ENCODE measurements around the gene NMRK1.

DNA sequence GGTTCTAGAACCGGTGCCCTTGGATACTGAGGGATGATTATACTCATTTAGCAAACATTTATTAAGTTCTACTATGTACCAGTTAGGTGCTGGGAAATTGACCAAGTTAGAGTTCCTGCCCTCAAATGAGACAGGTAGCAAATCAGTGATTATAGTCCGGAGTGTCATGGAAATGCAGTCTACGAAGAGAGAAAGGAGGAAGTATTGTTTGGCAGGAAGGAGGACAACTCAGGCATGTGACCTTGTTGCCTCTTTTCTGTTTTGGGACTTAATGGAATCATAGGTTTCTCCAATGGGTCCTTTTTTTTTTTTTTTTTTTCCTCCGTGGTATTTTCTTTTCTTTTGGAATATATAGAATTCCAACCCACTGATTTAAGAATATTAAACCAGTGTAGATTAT is 28.4 kb upstream of the NMRK1 start:
- TF ChIP-seq YY1 (IDR thresholded peaks at IDR 0.05; ENCODE audit: low read depth) (no peak), TCF12 (IDR thresholded peaks at IDR 0.05) (no peak), CHD2 (IDR thresholded peaks at IDR 0.05; ENCODE audit: low read length, partially characterized antibody) (no peak), JUND (IDR thresholded peaks at IDR 0.05) (no peak), POLR2AphosphoS5 (IDR thresholded peaks at IDR 0.05; ENCODE audit: low read depth, low read length) (no peak), RXRA (IDR thresholded peaks at IDR 0.05; ENCODE audit: borderline replicate concordance, low read depth) (no peak), CTCF (IDR thresholded peaks at IDR 0.05) (no peak), ELF1 (IDR thresholded peaks at IDR 0.05) (no peak), MEF2A (IDR thresholded peaks at IDR 0.05; ENCODE audit: borderline replicate concordance, low read depth) (no peak)
- TF ChIP-seq, protein P1, sequence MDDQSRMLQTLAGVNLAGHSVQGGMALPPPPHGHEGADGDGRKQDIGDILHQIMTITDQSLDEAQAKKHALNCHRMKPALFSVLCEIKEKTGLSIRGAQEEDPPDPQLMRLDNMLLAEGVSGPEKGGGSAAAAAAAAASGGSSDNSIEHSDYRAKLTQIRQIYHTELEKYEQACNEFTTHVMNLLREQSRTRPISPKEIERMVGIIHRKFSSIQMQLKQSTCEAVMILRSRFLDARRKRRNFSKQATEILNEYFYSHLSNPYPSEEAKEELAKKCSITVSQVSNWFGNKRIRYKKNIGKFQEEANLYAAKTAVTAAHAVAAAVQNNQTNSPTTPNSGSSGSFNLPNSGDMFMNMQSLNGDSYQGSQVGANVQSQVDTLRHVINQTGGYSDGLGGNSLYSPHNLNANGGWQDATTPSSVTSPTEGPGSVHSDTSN (IDR thresholded peaks at IDR 0.05) = no peak
- TF ChIP-seq, protein P2, sequence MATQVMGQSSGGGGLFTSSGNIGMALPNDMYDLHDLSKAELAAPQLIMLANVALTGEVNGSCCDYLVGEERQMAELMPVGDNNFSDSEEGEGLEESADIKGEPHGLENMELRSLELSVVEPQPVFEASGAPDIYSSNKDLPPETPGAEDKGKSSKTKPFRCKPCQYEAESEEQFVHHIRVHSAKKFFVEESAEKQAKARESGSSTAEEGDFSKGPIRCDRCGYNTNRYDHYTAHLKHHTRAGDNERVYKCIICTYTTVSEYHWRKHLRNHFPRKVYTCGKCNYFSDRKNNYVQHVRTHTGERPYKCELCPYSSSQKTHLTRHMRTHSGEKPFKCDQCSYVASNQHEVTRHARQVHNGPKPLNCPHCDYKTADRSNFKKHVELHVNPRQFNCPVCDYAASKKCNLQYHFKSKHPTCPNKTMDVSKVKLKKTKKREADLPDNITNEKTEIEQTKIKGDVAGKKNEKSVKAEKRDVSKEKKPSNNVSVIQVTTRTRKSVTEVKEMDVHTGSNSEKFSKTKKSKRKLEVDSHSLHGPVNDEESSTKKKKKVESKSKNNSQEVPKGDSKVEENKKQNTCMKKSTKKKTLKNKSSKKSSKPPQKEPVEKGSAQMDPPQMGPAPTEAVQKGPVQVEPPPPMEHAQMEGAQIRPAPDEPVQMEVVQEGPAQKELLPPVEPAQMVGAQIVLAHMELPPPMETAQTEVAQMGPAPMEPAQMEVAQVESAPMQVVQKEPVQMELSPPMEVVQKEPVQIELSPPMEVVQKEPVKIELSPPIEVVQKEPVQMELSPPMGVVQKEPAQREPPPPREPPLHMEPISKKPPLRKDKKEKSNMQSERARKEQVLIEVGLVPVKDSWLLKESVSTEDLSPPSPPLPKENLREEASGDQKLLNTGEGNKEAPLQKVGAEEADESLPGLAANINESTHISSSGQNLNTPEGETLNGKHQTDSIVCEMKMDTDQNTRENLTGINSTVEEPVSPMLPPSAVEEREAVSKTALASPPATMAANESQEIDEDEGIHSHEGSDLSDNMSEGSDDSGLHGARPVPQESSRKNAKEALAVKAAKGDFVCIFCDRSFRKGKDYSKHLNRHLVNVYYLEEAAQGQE (IDR thresholded peaks at IDR 0.05; ENCODE audit: low read depth, low read length) = no peak
